Endothelial cell of umbilical vein (primary cell): ENCODE measurements around the gene TIAM1. TPM values are rescaled to one million over a fixed set of nuclear protein-coding genes. Genes with fewer than 3 reads are reported as not detected.

Source experiments
- BruUV-seq: library from RNA; stranded (reverse); fragments of 400-500 nt; replicated peaks from 2 replicates; lab custom pipeline; 2021; lab: Mats Ljungman, UMichigan
- CTCF ChIA-PET: fragments of 300-600, 350-600 bp; sonication (Branson Sonifier 250); formaldehyde crosslinking; loops from one replicate; lab custom pipeline; 2021; ENCODE audit warnings: antibody characterized with exemption, inconsistent platforms; lab: Charles Lee
- POLR2A ChIA-PET: fragments of 300-600, 350-600 bp; sonication (Branson Sonifier 250); formaldehyde crosslinking; loops from one replicate; lab custom pipeline; 2021; ENCODE audit warnings: antibody characterized with exemption, inconsistent platforms; lab: Charles Lee
- DNase-seq: peaks from one replicate; pipeline ENCODE4 v3.0.0-alpha.2; 2011; ENCODE audit warnings: low read depth, low spot score
- FAIRE-seq: peaks from 2 replicates; lab custom pipeline; 2011; peaks lifted over from hg19 to GRCh38; lab: Jason Lieb, UNC
- H2AFZ ChIP-seq: 2 replicates; pipeline ENCODE4 v1.6.0; 2012; ENCODE audit warnings: low read depth, low read length, control low read depth, inconsistent platforms
- H3K27ac ChIP-seq: 2 replicates; pipeline ENCODE4 v1.5.1; 2011; ENCODE audit warnings: low read depth, mild to moderate bottlenecking, control low read depth, low read length, moderate library complexity; ENCODE audit not compliant: insufficient read depth
- H3K27me3 ChIP-seq, 2 experiments: 2 replicates each; pipeline versions ENCODE4 v1.6.0 to v1.6.1; 2011; ENCODE audit warnings: low read length in 2 of 2, mixed read lengths in 1 of 2; ENCODE audit not compliant: control insufficient read depth in 2 of 2, insufficient read depth in 2 of 2
- H3K36me3 ChIP-seq, 2 experiments: 2 replicates in 1 of 2; 3 replicates in 1 of 2; pipeline ENCODE4 v1.5.1; 2011; ENCODE audit warnings: low read length in 2 of 2, mild to moderate bottlenecking in 1 of 2, moderate library complexity in 1 of 2; ENCODE audit not compliant: control insufficient read depth in 2 of 2, insufficient read depth in 2 of 2; ENCODE audit errors: extremely low read depth in 1 of 2
- H3K4me1 ChIP-seq: 3 replicates; pipeline ENCODE4 v1.5.1; 2011; ENCODE audit warnings: mild to moderate bottlenecking, low read length; ENCODE audit not compliant: control insufficient read depth, insufficient read depth; ENCODE audit errors: extremely low read depth
- H3K4me2 ChIP-seq: 2 replicates; pipeline ENCODE4 v1.6.1; 2011; ENCODE audit warnings: low read length, control low read depth, mixed read lengths; ENCODE audit not compliant: insufficient read depth
- H3K4me3 ChIP-seq, 3 experiments: fragments of 200-600 bp in 1 of 3; sonication (generic), shearing (Covaris generic) in 1 of 3; replicated peaks in 1 of 3; 2 replicates each; pipeline ENCODE4 v1.5.1; 2011 to 2016; ENCODE audit warnings: control low read depth in 3 of 3, low read length in 3 of 3, mild to moderate bottlenecking in 2 of 3, inconsistent platforms in 1 of 3, low read depth in 1 of 3, moderate library complexity in 1 of 3; ENCODE audit not compliant: insufficient read depth in 1 of 3
- H3K79me2 ChIP-seq: 2 replicates; pipeline ENCODE4 v1.6.0; 2012; ENCODE audit warnings: low read length, inconsistent platforms; ENCODE audit not compliant: control insufficient read depth, insufficient read depth
- H3K9ac ChIP-seq: replicated peaks from 2 replicates; pipeline ENCODE3; 2011; ENCODE audit warnings: low read length, control low read depth; ENCODE audit not compliant: insufficient read depth; ENCODE audit errors: extremely low read depth
- H3K9me1 ChIP-seq: replicated peaks from 3 replicates; pipeline ENCODE4 v1.6.0; 2011; ENCODE audit warnings: mild to moderate bottlenecking, low read length; ENCODE audit not compliant: control insufficient read depth, insufficient read depth; ENCODE audit errors: extremely low read depth
- H3K9me3 ChIP-seq: replicated peaks from 2 replicates; pipeline ENCODE4 v1.5.1; 2012; ENCODE audit warnings: low read length, inconsistent platforms; ENCODE audit not compliant: control insufficient read depth, insufficient read depth
- H4K20me1 ChIP-seq: replicated peaks from 2 replicates; pipeline ENCODE3; 2011; ENCODE audit warnings: mild to moderate bottlenecking, low read length; ENCODE audit not compliant: control insufficient read depth, insufficient read depth; ENCODE audit errors: extremely low read depth
- FOS ChIP-seq: IDR thresholded peaks from 2 replicates; pipeline ENCODE4 v1.6.1; 2011; ENCODE audit warnings: mild to moderate bottlenecking, low read length, moderate library complexity, borderline replicate concordance; ENCODE audit not compliant: insufficient read depth
- GATA2 ChIP-seq: IDR thresholded peaks from 2 replicates; pipeline ENCODE4 v1.7.0; 2011; ENCODE audit warnings: low read depth, mild to moderate bottlenecking, moderate library complexity, mixed read lengths, low read length; ENCODE audit not compliant: insufficient read length, insufficient read depth
- JUN ChIP-seq: IDR thresholded peaks from 2 replicates; pipeline ENCODE4 v1.6.1; 2011; ENCODE audit warnings: borderline replicate concordance, low read depth; ENCODE audit not compliant: insufficient read length, insufficient read depth
- MYC ChIP-seq: IDR thresholded peaks from one replicate; pipeline ENCODE4 v1.6.1; 2011; ENCODE audit warnings: mild to moderate bottlenecking, low read depth, low read length
- POLR2AphosphoS5 ChIP-seq: IDR thresholded peaks from 2 replicates; pipeline ENCODE4 v1.6.1; 2012; ENCODE audit warnings: low read depth, mild to moderate bottlenecking, control low read depth, low read length, moderate library complexity; ENCODE audit not compliant: insufficient read depth
- dilution Hi-C: fragments of 300-500 bp; cut with MboI; formaldehyde crosslinking; loops from one replicate; pipeline ENCODE4 v1.15.0; 2019; ENCODE audit warnings: low sequenced_read_pairs; ENCODE audit not compliant: extremely low pct_ligation_motif_present
- intact Hi-C: fragments of 100-400 bp; cut with micrococcal nuclease; formaldehyde crosslinking; loops from one replicate; pipeline ENCODE4 v1.10.0; 2022
- polyA plus RNA-seq, 4 experiments: library from polyadenylated mRNA; depleted of rRNA in 3 of 4; stranded (reverse) in 3 of 4; unstranded in 1 of 4; fragments of >200 nt; gene quantifications; 2 replicates each; pipeline versions ENCODE4 v1.2.1 to v1.2.3, GENCODE V29; 2011 to 2012; ENCODE audit warnings: missing spikeins in 1 of 4
- total RNA-seq: library from RNA; stranded (reverse); gene quantifications from 2 replicates; pipeline ENCODE4 v1.2.3, GENCODE V29; 2021
- TF ChIP-seq, protein P1 (sequence below): IDR thresholded peaks from 2 replicates; pipeline ENCODE4 v1.6.1; 2011; ENCODE audit not compliant: insufficient read depth, insufficient read length
- TF ChIP-seq, protein P2 (sequence below), 2 donors: IDR thresholded peaks; 1 replicate in 1 of 2; 2 replicates in 1 of 2; pipeline ENCODE4 v1.5.1; 2011; ENCODE audit warnings: low read length in 2 of 2, mild to moderate bottlenecking in 2 of 2, moderate library complexity in 2 of 2, control low read depth in 1 of 2, inconsistent platforms in 1 of 2, low read depth in 1 of 2; ENCODE audit not compliant: insufficient read depth in 1 of 2; ENCODE audit errors: extremely low read depth in 1 of 2

TIAM1 gene
- total and polyA plus RNA-seq, 2 donors (not counting 3 experiments of a cell fraction or from before 2014, with no cell fraction given), result 0.21 to 0.86 TPM

DNA sequence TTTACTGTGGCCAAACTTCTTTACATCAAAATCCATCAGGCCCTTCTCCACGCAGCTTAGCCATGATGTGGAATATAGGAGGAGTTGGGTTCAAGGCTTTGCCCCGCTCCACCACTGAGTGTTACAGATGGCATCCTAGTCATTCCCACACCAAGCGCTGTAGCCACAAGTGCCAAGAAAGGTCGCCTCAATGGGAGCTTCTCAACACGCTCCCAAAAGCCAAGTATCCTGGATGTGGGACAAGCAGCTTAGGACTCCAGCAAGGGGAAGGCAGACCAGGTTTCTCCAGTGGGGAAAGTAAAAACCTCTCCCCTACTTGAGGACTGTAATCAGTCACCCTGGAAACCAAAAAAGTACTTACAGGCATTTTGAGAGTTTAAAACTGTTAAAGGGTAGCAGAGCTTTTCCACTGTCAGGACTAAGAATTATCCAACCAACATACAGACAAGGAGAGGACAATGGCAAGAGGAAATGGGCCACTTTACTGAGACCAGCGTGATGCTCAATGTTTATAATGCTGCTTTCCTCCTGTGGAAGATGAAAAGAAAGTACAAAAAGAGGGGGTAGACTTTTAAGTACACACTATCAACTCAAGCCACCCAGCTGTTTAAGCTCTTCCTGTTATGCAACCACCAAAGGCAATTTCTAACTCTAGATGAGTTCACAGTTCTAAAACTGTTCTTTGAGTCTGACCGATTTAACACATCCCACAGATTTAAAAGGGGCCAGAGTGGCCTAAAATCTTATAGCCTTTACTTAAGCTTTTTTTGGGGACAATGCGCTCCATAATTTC, 185.1 kb downstream of the TIAM1 start:
- H3K27me3 ChIP-seq, result peaks cover 0 to 4% of the 10 kb centered on the region in 2 experiments
- H3K4me3 ChIP-seq, result no peak overlapping the region
- DNase-seq (no peak), FAIRE-seq (no peak)
- POLR2A ChIA-PET, result no interaction called here
- CTCF ChIA-PET, result no interaction called here
- H3K9ac ChIP-seq, result no peak overlapping the region
- no peaks in the 10 kb centered on the region for H4K20me1 ChIP-seq
- H3K4me2 ChIP-seq, result no peak overlapping the region
- no TSS peak for BruUV-seq
- H3K36me3 ChIP-seq, result no peaks in the 10 kb centered on the region
- H3K27ac ChIP-seq, result no peak overlapping the region
- no peaks in the 10 kb centered on the region for H3K4me1 ChIP-seq
- H3K9me3 ChIP-seq, result no peaks in the 10 kb centered on the region
- dilution Hi-C loops, result no loop called here
- H2AFZ ChIP-seq, result no peak overlapping the region
- intact Hi-C loops, result no loop called here
- no peaks in the 10 kb centered on the region for H3K9me1 ChIP-seq
- H3K79me2 ChIP-seq, result no peaks in the 10 kb centered on the region
- TF ChIP-seq, protein P1, sequence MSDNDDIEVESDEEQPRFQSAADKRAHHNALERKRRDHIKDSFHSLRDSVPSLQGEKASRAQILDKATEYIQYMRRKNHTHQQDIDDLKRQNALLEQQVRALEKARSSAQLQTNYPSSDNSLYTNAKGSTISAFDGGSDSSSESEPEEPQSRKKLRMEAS, result no peak
- TF ChIP-seq JUN (no peak), MYC (no peak), POLR2AphosphoS5 (no peak), GATA2 (no peak), FOS (no peak)
- TF ChIP-seq, protein P2, sequence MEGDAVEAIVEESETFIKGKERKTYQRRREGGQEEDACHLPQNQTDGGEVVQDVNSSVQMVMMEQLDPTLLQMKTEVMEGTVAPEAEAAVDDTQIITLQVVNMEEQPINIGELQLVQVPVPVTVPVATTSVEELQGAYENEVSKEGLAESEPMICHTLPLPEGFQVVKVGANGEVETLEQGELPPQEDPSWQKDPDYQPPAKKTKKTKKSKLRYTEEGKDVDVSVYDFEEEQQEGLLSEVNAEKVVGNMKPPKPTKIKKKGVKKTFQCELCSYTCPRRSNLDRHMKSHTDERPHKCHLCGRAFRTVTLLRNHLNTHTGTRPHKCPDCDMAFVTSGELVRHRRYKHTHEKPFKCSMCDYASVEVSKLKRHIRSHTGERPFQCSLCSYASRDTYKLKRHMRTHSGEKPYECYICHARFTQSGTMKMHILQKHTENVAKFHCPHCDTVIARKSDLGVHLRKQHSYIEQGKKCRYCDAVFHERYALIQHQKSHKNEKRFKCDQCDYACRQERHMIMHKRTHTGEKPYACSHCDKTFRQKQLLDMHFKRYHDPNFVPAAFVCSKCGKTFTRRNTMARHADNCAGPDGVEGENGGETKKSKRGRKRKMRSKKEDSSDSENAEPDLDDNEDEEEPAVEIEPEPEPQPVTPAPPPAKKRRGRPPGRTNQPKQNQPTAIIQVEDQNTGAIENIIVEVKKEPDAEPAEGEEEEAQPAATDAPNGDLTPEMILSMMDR (IDR thresholded peaks at IDR 0.05; ENCODE audit: extremely low read depth in 1 of 2, insufficient read depth in 1 of 2, low read depth in 1 of 2, low read length in 2 of 2), result no peak
